Stimulated activated CD4-positive, alpha-beta T cell treated with anti-CD3 and anti-CD28 coated beads, Interleukin-4, amount 100 ng/mL, for 1 hour (primary cell): Measurements from ENCODE around the gene ABR.
A peak's percentile ranks its signal among the peaks of the same experiment; 100 is the strongest.
"Not testable (repeated sequence)": the region's sequence is repeated elsewhere in the genome, so short reads cannot be mapped to it uniquely, and the experiment has no call there.

ENCODE experiments used
- DNase-seq: peaks from one replicate; pipeline ENCODE4 v3.0.0-alpha.2; 2020

ABR gene

DNA sequence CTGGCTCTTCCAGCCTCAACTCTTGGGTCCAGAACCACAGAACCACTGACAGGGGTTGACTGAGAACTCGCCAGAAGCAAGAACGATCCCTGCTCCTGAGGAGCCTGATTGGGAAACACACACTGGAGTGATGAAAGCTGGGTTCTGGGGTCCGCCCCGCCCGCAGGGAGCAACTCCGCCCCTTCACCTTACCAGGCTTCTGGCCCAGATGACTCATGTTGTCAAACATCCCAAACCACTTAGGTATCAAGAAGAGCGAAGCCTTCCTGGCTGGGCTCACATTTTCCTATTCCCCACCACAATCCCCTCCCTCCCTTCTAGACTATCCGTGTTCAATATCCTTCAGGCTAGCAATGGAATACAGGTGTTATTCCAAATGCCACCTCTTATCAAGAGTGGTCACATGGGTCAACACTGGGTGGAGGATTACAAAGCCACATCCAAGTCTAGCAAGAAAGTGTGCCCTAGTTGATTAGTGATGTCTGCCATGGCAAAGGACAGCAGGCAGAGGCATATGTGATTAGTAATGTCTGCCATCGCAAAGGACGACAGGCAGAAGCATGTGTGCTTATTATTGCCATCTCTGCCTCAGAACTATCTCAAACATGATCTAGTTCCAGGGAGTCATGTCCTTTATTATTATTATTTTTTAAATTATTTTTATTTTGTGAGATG lies 112.4 kb downstream of the ABR start:
- DNase-seq: no peak

DNA sequence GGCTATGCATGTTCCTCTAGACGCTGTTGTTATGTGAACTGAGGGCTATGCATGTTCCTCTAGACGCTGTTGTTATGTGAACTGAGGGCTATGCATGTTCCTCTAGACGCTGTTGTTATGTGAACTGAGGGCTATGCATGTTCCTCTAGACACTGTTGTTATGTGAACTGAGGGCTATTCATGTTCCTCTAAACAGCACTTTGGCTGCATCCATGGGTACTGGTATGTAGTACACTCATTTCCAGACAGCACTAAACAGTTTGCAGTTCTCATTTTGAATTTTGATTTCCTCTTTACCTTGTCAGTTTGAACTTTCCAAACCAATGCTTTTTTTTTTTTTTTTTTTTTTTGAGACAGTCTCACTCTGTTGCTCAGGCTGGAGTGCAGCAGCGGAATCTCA lies 114.4 kb downstream of the ABR start:
- not testable (repeated sequence) for DNase-seq

DNA sequence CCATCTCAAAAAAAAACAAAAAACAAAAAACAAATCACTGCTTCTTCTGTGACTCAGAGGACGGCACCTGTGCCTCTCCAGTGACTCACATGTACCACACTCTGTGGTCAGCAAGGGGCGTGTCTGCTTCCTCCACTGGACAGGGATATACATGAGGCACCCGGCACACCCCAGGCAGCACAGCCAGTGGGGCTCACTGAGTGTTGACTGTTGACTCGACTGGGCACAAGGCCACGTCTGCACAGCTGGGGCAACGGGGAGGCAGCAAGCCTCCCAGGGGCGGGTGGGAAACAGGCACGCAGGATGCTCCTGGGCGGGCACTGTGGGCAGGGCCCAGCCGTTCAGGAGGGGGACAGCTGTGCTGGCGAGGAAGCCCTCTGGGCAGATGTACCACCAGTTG lies 118.8 kb downstream of the ABR start:
- no peak for DNase-seq

DNA sequence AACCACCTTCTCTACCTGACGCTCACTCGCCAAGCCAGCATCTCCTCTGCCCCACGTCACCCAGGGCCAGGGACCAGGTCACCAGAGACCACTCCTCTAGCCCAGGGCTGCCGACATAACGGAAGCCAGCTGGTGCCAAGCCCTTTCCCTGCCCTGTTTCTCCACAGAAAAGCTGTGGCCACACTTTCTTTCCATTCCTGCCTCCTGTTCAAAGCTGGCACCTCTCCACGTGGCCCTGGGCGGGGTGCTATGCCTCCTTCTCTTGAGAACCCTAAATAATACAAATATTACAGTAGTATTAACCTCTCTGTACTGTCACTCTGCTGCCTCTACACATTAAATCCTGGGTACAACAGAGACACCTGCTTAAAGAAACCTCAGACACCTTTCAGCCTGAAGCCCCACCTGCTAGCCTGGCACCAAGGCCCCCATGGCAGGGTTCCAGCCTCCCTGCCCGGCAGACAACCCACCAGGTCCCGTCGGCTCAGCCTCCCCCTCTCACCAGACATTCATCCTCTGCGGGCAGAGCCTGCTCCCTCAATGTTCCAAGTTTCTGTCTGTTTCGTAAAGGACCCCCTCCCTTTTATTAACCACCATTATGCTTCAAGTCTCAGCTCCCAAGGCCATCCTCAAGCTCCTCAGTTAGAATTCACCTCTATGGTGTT lies 120.5 kb downstream of the ABR start:
- DNase-seq: no peak

DNA sequence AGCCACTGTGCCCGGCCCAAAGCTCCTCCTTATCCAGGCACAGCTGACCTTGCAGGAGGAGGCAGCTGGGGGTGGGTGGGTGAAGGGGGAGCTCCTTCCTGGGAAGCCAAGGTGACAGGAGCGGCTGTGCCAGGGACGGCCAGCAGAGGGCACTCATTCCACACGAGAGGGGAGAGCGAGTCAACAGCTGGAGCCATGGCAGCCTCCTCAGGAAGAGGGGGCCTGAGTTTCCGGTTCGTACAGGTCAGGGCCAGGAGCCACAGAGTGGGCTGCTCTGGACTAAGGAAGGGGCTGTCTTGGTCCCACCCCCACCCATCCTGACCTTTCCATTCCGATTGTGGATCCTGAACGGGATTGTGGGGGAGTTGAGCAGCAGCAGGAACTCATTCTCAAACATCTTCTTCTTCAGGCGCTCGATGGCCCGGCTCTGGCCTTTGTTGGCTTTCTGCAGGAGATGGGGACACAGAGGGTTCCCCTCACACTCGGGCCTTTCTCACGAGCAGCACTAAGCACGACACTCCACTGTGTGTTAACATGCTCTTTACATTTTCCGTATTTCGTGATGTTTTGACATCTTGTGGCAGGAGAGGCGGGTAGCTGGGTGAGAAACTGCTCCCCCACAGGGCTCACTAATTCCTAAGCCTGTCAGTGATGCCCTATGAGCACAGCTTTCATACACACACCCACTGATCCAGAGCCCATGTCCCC lies 121.2 kb downstream of the ABR start:
- DNase-seq: peak; percentile 50

DNA sequence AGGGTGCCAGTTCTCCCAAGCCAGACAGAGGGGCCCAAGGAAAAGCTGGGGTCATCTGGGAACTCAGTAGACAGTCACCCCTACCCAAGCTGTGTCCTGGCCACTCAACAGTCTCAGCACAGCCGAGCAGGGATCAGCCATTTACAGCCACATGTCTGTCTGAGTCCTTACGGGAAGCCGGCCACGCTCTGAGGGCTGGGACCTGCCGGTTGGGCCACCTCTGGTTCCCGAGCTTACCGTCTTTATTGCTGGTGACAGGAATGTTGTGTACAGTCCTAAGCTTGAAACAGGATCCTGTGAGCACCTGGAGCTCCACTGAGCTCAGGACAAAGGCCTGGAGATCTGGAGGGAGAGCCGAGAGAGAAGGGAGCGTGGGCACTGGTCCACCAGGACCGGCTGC lies 123.0 kb downstream of the ABR start:
- no peak for DNase-seq

DNA sequence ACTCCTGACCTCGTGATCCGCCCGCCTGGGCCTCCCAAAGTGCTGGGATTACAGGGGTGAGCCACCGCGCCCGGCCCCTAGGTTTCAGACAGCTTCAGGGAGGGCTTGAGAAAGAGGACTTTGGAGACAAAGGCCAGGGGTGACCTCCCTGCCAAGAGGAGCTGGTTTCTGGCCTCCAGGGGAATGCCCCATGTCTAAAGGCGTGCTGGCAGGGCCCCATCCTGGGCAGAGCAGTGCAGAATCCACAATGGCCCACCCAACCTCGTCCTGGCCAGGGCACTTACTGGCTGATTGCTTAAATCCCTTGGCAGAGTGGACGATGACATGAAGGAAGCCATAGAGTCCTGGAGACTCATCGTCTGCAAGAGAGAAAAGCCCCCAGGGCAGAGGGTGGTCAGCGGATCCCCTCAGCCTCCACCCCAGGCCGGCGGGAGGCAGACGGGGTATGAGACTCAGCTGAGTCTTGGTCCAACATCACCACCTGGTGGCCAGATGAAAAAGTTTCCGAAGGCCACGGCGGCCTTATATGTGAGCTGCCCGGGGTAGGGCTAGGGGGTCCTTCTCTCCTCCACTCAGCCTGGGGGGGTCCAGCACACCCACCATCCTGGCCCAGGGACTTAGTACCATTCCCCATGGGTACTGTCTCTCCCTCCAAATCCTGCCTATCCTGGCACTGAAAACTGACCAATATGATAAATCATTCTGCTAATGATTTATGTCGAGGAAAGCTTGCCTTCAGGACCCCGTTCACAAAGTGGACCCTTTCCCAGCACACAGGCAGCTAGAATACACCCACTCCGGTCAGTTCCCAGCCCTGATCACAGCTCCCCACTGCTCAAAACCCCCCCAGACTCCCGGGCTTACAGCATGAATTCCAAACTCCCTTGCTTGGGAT lies 123.8 kb downstream of the ABR start:
- peak; percentile 43 for DNase-seq

DNA sequence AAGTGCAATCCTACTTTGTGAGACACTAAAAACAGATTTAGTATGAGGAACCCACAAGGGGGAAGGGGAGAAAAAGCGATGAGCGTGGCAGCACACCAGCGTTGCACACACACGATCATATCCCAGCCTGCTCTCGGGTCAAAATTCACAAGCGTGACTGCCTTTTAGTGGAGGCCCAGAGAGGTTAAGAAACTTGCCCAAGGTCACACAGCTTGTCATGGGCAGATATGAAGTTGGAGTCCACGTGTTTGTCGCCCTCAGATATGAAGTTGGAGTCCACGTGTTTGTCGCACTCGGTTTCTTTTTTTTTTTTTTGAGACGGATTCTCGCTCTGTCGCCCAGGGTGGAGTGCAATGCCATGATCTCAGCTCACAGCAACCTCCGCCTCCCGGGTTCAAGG lies 124.5 kb downstream of the ABR start:
- DNase-seq: no peak

DNA sequence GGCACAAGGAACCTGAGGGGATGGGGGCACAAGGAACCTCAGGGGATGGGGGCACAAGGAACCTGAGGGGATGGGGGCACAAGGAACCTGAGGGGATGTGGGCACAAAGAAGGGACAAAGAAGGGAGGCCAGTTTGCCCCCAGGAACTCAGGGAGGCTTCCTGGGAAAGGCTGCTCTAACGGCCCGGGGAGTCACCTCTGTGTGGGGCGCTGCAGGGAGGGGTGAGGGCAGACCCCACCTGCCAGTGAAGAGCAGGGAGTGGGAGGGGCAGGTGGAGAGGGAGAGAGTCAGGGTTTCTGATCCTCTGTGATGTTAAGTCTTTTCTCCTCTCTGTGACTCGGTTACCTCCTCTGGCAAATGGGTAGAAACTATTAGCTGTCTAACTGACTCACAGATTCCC lies 125.1 kb downstream of the ABR start:
- no peak for DNase-seq

DNA sequence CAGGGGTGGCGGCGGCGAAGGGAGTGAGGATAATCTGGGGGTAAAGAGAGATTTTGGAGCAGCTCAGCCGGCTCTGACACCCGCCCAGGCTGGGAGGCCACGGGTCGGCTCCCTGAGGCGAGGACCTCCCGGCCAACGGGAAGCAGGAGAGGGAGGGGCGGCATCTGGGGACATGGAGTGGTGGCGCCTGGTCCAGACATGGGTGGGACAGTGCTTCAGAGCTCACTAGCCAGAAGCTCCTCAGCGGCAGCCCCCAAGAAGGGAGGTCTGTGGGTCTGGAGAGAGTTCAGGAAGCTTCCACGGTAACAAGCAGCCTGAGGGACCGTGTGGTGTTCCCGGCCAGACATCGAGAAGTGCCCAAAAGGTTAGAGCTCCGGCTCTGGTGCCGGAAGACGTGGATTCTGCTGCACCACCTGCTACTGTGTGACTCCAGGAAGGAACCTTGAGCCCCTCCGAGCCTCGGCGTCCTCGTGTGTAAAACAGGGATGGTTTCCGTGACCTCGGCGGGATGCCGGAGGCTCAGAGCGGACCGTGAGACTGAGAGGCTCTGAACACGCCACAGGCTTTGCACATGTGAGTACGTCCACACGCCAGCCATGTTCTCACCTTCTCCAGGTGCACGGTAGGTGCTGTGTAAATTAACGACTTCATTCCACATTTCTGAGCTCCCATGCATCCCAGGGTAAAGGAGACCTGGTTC lies 126.0 kb downstream of the ABR start:
- DNase-seq: no peak

DNA sequence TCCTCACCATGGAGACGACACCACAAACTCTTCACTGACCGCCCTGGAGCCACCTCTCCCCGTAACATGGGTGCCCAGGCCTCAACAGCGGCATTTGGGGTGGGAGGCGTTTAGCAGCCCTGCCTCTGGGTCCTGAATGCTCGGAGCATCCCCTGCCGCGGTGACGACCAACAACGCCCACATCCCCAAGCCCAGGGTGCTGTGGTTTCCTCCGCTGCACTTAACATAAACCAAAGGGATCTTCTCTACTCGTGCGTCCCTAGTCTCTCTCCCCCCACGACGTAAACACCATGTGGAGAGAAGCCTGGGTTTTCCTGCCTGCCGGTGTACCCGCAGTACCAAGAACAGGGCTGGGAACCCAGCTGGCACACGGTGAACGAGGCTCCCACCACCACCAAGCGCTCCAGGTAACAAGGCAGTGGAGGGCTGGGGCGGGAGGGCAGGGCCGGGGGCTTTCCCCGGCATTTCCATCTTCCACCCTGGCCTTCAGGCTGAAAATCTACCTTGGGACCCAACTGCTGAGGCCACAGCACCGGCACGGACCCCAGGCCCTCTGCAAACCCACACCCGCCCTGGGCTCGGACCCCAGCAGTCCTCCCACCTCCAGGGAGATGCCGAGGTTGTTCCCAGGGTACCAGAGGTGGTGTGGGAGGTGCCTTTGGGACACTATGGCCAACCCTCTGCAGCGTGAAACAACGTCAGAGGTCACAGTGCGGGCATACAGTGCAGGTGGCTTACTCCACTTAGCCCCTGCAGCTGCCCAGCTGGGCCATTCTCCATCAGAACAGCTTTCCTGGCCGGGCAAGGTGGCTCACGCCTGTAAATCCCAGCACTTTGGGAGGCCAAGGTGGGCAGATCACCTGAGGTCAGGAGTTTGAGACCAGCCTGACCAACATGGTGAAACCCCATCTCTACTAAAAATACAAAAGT lies 128.5 kb downstream of the ABR start:
- DNase-seq: no peak

DNA sequence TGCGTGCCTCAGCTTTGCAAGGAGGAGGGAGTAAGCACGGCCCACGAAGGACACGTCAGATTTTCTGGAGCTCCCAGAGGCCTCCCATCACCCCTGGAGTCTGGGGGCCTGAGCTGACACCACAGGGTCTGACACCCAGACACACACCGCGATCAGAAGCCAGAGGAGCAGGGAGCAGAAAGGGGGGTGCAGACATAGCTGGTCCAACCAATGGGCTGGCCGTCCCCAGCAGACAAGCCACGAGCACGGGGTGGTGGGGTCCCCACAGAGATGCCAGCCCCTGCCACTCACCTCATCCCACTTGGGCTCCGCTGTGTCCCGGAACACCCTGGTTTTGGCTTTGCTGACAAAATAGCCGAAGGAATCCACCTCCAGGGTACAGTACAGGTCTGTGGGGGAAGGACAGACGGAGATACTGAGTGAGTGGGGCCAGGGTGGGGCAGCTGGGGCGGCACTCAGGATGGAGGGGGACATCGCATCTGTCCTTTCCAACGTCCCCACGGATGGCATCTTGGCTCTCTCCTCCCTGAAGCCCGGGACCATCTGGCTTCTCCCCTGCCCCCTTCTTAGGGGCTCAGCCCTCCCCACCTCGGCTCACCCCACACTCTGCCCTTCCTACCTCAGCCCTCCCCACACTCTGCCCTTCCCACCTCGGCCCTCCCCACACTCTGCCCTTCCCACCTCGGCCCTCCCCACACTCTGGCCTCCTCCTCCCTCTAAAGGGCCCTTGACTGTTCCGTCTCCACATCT lies 129.4 kb downstream of the ABR start:
- no peak for DNase-seq

DNA sequence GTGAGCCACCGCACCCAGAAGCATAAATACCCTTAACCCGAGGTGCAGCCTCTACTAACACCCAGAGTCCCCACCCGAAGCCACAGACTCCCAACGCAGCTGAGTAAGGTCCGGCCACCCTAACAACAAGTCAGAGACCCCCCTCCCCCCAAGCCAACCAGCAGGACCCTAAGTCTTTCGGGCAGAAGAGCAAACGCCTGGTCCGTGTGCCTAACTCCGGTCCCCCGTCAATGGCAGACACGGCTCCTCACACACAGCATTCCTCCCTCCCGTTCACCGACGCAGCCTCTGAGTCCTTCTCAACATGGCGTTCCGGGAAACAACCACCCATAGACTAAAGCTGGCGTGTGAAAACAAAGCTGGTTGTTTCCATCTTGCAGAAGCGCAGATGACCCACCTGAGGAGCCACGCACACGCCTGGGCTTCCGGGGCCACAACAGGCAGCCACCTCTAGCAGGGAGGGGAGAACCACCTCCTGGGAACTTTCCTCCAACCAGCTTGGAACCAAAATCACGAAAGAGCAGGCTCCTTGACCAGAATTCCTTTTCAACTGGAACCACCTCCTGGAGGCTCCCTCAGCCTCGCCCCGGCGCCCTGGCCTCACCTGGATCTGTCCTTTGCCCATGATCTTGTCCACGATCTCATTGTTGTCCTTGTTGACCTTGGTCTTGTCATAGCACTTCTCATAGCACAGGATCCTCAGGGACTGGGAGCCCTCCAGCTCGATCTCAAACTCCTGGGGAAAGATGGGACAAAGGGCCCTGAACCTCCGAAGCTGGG lies 130.1 kb downstream of the ABR start:
- no peak for DNase-seq

DNA sequence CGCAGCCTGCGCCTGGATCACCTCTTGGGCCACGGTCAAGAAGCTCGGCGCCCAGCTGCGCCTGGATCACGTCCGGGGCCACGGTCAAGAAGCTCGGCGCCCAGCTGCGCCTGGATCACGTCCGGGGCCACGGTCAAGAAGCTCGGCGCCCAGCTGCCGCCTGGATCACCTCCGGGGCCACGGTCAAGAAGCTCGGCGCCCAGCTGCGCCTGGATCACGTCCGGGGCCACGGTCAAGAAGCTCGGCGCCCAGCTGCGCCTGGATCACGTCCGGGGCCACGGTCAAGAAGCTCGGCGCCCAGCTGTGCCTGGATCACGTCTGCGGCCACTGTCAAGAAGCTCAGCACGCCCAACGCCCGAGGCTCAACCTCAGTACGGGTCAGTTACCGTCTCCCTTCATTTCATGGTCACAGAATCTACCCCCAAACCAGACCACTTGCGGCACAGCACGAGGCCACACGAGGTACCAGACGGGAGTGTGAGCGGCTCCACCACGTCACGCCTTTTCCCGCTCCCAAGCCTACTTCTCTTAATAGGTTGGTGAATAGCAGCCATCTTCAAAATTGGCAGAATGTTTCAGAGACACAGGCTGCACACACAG lies 131.2 kb downstream of the ABR start:
- DNase-seq: not testable (repeated sequence)

DNA sequence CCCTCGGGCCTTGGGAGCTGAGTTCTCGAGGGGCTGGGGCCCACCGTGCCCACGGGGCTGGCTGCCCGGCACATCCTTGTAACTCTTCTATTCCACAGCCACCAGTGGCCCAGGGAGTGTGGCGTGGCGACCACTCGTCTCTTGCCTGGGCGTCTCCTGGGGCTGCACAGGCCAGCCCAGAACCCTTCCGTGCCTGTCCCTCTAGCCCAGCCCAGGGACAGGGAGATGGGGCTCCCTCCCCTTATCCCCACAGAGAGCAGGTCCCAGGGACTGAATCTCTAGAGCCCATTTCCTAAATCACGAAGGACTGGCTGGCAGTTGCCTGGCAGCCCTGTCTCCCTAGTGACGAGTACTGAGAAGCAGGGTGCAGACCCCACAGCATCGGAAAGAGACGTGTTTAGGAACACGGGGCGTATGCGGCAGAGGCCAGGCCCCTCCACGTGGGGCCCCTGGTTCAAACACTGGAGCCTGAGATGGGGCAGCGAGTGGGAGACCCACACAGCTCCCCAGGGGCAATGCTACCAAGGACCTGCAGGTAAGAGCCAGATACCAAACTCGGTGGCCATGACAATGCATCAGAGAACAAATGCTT lies 131.8 kb downstream of the ABR start:
- DNase-seq: no peak

DNA sequence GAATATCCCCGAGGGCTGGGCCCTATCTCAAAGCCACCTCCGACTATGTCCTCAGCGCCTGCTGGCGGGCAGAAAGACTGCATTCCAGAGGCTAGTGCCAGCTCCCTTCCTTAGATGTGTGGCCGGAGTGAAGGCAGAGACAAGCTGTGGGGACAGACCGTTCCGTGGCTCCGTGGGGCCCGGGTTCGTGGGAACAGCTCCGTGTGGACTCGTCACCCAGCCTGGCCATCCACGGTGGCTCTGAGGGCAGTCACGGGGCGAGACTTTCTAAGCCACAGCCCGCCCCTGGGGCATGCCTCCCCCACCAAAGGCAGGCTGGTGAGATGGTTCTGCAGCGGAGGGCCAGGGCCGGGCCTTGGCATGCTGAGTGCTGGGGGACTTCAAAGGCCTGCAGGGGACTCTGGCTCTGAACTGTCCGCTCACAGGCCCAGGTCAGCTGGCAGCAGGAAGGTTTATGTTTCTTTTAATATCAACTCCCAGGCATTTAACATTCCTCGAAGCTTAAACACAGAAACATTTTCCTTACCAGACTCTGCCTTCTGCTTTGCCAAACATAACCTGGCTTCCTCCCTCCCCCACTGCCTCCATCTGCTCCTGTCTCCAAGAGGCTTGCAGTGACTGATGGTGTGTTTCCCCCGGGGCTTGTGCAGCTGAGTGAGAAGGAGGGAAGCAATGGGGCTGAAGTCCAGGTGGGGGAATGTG lies 132.5 kb downstream of the ABR start:
- no peak for DNase-seq

DNA sequence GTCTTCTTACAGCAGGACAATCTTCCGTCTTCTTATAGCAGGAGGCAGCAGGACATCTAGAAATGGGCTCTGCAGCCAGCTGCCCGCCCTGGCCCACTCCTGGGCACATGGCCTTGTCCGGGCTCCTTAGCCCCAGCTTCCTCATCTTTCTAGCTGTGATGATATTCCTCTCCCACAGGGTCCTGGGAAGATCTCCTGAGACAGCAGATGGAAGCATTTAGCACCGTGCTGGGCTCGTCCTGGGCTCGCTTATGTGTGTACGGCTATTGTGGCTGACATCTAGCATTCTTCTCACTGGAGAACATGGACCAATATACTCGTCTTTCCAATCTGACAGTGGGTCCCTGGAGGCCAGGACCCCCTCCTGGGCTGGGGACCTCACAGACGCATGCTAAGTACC lies 134.3 kb downstream of the ABR start:
- DNase-seq: no peak

DNA sequence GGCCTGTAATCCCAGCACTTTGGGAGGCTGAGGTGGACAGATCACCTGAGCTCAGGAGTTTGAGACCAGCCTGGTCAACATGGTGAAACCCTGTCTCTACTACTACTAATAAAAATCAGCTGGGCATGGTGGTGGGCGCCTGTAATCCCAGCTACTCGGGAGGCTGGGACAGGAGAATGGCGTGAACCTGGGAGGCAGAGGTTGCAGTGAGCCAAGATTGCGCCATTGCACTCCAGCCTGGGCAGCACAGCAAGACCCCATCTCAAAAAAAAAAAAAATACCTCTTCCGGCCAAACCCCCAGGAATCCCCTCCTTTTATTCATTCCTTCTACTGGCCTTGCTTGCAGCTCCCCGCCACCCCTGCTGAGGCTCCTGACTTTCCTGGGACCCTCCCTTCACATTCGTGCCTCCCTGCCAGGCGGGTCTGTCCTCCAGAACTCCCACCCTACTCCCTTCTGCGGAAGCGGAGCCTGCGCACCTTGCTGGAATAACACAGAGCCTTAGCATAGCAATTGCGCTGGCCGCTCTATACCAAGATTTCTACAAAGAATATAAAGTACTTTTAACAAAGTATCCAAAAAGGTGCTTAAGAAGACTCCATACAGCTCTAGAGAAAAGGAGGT lies 135.3 kb downstream of the ABR start:
- DNase-seq: not testable (repeated sequence)
